ENCODE data around the gene SGO1.
"Not testable (repeated sequence)": the region's sequence is repeated elsewhere in the genome, so short reads cannot be mapped to it uniquely, and the experiment has no call there.

SGO1 gene

DNA sequence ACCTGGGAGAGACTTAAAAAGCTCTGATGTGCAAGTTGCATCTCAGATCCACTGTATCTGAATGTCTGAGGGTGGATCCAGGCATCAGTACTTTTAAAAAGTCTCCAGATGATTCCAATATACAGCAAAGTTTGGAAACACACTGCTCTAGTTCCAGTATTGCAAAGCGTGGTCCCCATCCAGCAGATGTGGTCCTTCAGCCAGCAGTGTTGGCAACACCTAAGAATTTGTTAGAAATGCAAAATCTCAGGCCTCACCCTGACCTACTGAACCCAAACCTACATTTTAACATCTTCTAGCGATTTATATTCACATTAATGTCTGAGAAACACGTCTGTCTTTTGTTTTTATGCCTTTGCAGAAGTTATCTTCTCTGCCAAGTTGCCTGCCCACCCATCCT, 32.2 kb upstream of the SGO1 start:
- no peaks in the 10 kb centered on the region for H3K36me3 ChIP-seq (replicated peaks; ENCODE audit: insufficient read depth, low read length)
- no peak overlapping the region for H3K4me3 ChIP-seq (ENCODE audit: low read length)
- H3K79me2 ChIP-seq (ENCODE audit: low read length), result no peaks in the 10 kb centered on the region
- no peaks in the 10 kb centered on the region for H3F3A ChIP-seq (ENCODE audit: insufficient read depth, low read length)
- no peaks in the 10 kb centered on the region for H3K27me3 ChIP-seq (replicated peaks; ENCODE audit: insufficient read depth, low read length)
- DNase-seq, result no peak
- no peaks in the 10 kb centered on the region for H3K9me3 ChIP-seq (replicated peaks; ENCODE audit: insufficient read depth, low read length)
- H3K27ac ChIP-seq (ENCODE audit: low read length), result no peak overlapping the region
- no peak for TF ChIP-seq EZH2phosphoT487 (IDR thresholded peaks at IDR 0.05; ENCODE audit: low read length)
- TF ChIP-seq, protein P1, sequence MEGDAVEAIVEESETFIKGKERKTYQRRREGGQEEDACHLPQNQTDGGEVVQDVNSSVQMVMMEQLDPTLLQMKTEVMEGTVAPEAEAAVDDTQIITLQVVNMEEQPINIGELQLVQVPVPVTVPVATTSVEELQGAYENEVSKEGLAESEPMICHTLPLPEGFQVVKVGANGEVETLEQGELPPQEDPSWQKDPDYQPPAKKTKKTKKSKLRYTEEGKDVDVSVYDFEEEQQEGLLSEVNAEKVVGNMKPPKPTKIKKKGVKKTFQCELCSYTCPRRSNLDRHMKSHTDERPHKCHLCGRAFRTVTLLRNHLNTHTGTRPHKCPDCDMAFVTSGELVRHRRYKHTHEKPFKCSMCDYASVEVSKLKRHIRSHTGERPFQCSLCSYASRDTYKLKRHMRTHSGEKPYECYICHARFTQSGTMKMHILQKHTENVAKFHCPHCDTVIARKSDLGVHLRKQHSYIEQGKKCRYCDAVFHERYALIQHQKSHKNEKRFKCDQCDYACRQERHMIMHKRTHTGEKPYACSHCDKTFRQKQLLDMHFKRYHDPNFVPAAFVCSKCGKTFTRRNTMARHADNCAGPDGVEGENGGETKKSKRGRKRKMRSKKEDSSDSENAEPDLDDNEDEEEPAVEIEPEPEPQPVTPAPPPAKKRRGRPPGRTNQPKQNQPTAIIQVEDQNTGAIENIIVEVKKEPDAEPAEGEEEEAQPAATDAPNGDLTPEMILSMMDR (IDR thresholded peaks at IDR 0.05; ENCODE audit: low read length), result no peak
- no peaks in the 10 kb centered on the region for H3K4me1 ChIP-seq (ENCODE audit: low read length)
- no peak overlapping the region for H3K9ac ChIP-seq (ENCODE audit: low read length)
- no peak overlapping the region for H3K4me2 ChIP-seq (ENCODE audit: low read depth, low read length)
- H2AFZ ChIP-seq (ENCODE audit: low read length), result no peak overlapping the region
- H3K9me2 ChIP-seq (replicated peaks; ENCODE audit: insufficient read depth, low read length), result no peaks in the 10 kb centered on the region
- H4K20me1 ChIP-seq (ENCODE audit: insufficient read depth, low read length), result no peaks in the 10 kb centered on the region

DNA sequence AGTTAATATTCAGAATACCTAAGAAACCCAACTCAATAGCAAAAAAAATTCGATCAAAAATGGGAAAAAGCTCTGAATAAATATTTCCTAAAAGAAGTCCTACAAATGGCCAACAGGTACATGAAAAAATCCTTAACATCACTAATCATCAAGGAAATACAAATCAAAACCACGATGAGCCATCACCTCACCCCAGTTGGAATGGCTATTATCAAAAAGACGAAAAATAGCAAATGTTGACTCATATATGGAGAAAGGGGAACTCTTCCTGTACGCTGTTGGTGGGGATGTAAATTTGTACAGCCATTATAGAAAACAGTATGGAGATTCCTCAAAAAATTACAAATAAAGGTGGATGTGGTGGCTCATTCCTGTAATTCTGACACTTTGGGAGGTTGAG, 29.6 kb upstream of the SGO1 start:
- H3K9me2 ChIP-seq (replicated peaks; ENCODE audit: insufficient read depth, low read length), result no peaks in the 10 kb centered on the region
- no peaks in the 10 kb centered on the region for H3K27me3 ChIP-seq (replicated peaks; ENCODE audit: insufficient read depth, low read length)
- no peak overlapping the region for H3K27ac ChIP-seq (ENCODE audit: low read length)
- no peak overlapping the region for H3K9ac ChIP-seq (ENCODE audit: low read length)
- no peaks in the 10 kb centered on the region for H3K79me2 ChIP-seq (ENCODE audit: low read length)
- no peaks in the 10 kb centered on the region for H3K9me3 ChIP-seq (replicated peaks; ENCODE audit: insufficient read depth, low read length)
- H3K4me1 ChIP-seq (ENCODE audit: low read length), result no peaks in the 10 kb centered on the region
- H4K20me1 ChIP-seq (ENCODE audit: insufficient read depth, low read length), result no peaks in the 10 kb centered on the region
- H3K4me3 ChIP-seq (ENCODE audit: low read length), result no peak overlapping the region
- H3K4me2 ChIP-seq (ENCODE audit: low read depth, low read length), result no peak overlapping the region
- H3K36me3 ChIP-seq (replicated peaks; ENCODE audit: insufficient read depth, low read length), result no peaks in the 10 kb centered on the region
- no peak overlapping the region for H2AFZ ChIP-seq (ENCODE audit: low read length)
- DNase-seq, result no peak
- TF ChIP-seq EZH2 (optimal IDR thresholded peaks at IDR 0.05; ENCODE audit: low read depth, low read length) (no peak), EZH2phosphoT487 (IDR thresholded peaks at IDR 0.05; ENCODE audit: low read length) (no peak)
- TF ChIP-seq, protein P1 (IDR thresholded peaks at IDR 0.05; ENCODE audit: low read length), result no peak
- no peaks in the 10 kb centered on the region for H3F3A ChIP-seq (ENCODE audit: insufficient read depth, low read length)

DNA sequence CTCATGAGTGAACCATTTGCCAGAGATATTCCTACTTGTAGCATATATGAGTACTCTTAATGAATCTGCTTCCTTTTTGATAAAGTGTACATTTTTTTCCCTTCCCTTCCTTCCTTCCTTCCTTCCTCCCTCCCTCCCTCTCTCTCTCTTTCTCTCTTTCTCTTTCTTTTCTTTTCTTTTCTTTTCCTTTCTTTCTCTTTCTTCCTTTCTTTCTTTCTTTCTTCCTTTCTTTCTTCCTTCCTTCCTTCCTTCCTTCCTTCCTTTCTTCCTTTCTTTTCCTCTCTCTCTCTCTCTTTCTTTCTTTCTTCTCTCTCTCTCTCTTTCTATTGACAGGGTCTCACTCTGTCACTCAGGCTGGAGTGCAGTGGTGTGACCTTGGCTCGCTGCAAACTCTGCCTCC, 27.5 kb upstream of the SGO1 start:
- not testable (repeated sequence) for H3K4me2 ChIP-seq (ENCODE audit: low read depth, low read length); DNase-seq; H3K9ac ChIP-seq (ENCODE audit: low read length); H3F3A ChIP-seq (ENCODE audit: insufficient read depth, low read length); H2AFZ ChIP-seq (ENCODE audit: low read length); H3K9me2 ChIP-seq (replicated peaks; ENCODE audit: insufficient read depth, low read length); H3K27ac ChIP-seq (ENCODE audit: low read length); H3K79me2 ChIP-seq (ENCODE audit: low read length); H3K36me3 ChIP-seq (replicated peaks; ENCODE audit: insufficient read depth, low read length); H4K20me1 ChIP-seq (ENCODE audit: insufficient read depth, low read length); H3K4me1 ChIP-seq (ENCODE audit: low read length); H3K9me3 ChIP-seq (replicated peaks; ENCODE audit: insufficient read depth, low read length); H3K4me3 ChIP-seq (ENCODE audit: low read length); H3K27me3 ChIP-seq (replicated peaks; ENCODE audit: insufficient read depth, low read length)

DNA sequence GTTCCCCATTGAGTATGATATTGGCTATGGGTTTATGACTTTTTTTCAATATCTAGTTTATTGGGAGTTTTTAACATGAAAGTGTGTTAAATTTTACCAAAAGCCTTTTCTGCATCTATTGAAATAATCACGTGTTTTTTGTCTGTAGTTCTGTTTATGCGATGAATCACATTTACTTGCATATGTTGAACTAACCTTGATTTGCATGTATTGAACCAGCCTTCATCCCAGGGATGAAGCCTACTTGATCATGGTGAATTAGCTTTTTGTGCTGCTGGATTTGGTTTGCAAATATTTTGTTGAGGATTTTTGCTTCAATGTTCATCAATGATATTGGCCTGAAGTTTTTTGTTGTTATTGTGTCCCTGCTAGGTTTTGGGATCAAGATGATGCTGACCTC, 21.9 kb upstream of the SGO1 start:
- not testable (repeated sequence) for DNase-seq; H2AFZ ChIP-seq (ENCODE audit: low read length); H3K9ac ChIP-seq (ENCODE audit: low read length); H3K27ac ChIP-seq (ENCODE audit: low read length); H3K9me2 ChIP-seq (replicated peaks; ENCODE audit: insufficient read depth, low read length); H3K9me3 ChIP-seq (replicated peaks; ENCODE audit: insufficient read depth, low read length); H4K20me1 ChIP-seq (ENCODE audit: insufficient read depth, low read length); H3K27me3 ChIP-seq (replicated peaks; ENCODE audit: insufficient read depth, low read length); H3K4me1 ChIP-seq (ENCODE audit: low read length); H3F3A ChIP-seq (ENCODE audit: insufficient read depth, low read length); H3K36me3 ChIP-seq (replicated peaks; ENCODE audit: insufficient read depth, low read length); H3K4me3 ChIP-seq (ENCODE audit: low read length); H3K79me2 ChIP-seq (ENCODE audit: low read length); H3K4me2 ChIP-seq (ENCODE audit: low read depth, low read length)

DNA sequence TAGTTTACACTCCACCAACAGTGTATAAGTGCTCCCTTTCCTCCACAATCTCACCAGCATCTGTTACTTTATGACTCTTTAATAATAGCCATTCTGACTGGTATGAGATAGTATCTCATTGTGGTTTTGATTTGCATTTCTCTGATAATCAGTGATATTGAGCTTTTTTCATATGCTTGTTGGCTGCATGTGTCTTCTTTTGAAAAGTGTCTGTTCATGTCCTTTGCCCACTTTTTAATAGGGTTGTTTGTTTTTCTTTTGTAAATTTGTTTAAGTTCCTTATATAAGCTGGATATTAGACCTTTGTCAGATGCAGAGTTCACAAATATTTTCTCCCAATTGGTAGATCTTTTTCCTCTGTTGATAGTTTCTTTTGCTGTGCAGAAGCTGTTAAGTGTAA, 19.9 kb upstream of the SGO1 start:
- H3K27ac ChIP-seq (ENCODE audit: low read length); H3K9ac ChIP-seq (ENCODE audit: low read length); H3K27me3 ChIP-seq (replicated peaks; ENCODE audit: insufficient read depth, low read length); H4K20me1 ChIP-seq (ENCODE audit: insufficient read depth, low read length); H3K4me1 ChIP-seq (ENCODE audit: low read length); H2AFZ ChIP-seq (ENCODE audit: low read length); H3K36me3 ChIP-seq (replicated peaks; ENCODE audit: insufficient read depth, low read length); H3K9me2 ChIP-seq (replicated peaks; ENCODE audit: insufficient read depth, low read length); H3K79me2 ChIP-seq (ENCODE audit: low read length); H3K4me3 ChIP-seq (ENCODE audit: low read length); H3K9me3 ChIP-seq (replicated peaks; ENCODE audit: insufficient read depth, low read length); H3F3A ChIP-seq (ENCODE audit: insufficient read depth, low read length); H3K4me2 ChIP-seq (ENCODE audit: low read depth, low read length); DNase-seq: not testable (repeated sequence)
